SK-N-MC (cell line): ENCODE measurements around the gene PLOD2.

Experiments used
- DNase-seq: peaks from one replicate; pipeline ENCODE4 v3.0.0-alpha.2; 2011; ENCODE audit warnings: low read depth, low spot score
- H3K27ac ChIP-seq: fragments of 200-600 bp; sonication (generic); 2 replicates; pipeline ENCODE4 v1.5.1; 2016; ENCODE audit warnings: mixed run types
- H3K36me3 ChIP-seq: fragments of 200-600 bp; sonication (generic); 2 replicates; pipeline ENCODE4 v1.6.1; 2017; ENCODE audit warnings: antibody characterized with exemption, low read length, mixed read lengths; ENCODE audit not compliant: insufficient read depth
- H3K4me3 ChIP-seq: fragments of 200-600 bp; sonication (generic); 2 replicates; pipeline ENCODE4 v1.5.1; 2016
- H3K9ac ChIP-seq: fragments of 200-600 bp; sonication (generic); 2 replicates; pipeline ENCODE4 v1.8.0; 2017; ENCODE audit warnings: mixed run types, mixed read lengths; ENCODE audit not compliant: insufficient read length
- H3K9me3 ChIP-seq: fragments of 200-600 bp; sonication (generic); 2 replicates; pipeline ENCODE4 v1.6.1; 2017; ENCODE audit warnings: low read depth, mild to moderate bottlenecking, antibody characterized with exemption, low read length, moderate library complexity, mixed read lengths
- EZH2 ChIP-seq: fragments of 200-600 bp; sonication (generic); IDR thresholded peaks from one replicate; pipeline ENCODE4 v1.6.1; 2017; ENCODE audit warnings: antibody characterized with exemption
- FOXP2 ChIP-seq: optimal IDR thresholded peaks from 2 replicates; pipeline ENCODE3; 2011; ENCODE audit warnings: mild to moderate bottlenecking, moderate library complexity; ENCODE audit not compliant: insufficient read depth; ENCODE audit errors: extremely low read length, control extremely low read depth
- POLR2AphosphoS5 ChIP-seq: IDR thresholded peaks from 2 replicates; pipeline ENCODE4 v1.6.1; 2012; ENCODE audit warnings: mild to moderate bottlenecking, low read depth, low read length, borderline replicate concordance

The PLOD2 gene

DNA sequence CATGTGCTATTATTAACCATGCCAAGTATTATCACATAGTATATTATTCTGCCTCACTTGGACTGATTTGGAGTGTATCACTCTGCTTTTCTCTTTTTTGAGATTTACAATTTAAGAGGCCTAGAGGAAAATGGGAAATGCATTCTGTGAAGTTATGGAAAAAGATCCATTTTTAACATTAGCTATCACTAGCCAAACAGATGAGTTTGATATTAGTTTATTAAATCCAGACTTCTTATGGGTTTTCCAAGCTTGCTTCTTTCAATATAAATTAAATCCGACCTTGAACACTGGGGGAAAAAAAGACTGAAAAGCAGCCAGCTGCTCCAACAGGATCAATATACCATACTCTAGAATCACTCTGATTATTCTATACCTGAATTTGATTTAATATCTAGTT, 30.1 kb upstream of the PLOD2 start:
- Histone ChIP-seq H3K9ac (no peak overlapping the region), H3K27ac (no peak overlapping the region), H3K9me3 (no peaks in the 10 kb centered on the region), H3K36me3 (no peaks in the 10 kb centered on the region), H3K4me3 (no peak overlapping the region)
- DNase-seq, result no peak
- TF ChIP-seq FOXP2, result no peak
- TF ChIP-seq POLR2AphosphoS5, result no peak
- no peak for TF ChIP-seq EZH2

DNA sequence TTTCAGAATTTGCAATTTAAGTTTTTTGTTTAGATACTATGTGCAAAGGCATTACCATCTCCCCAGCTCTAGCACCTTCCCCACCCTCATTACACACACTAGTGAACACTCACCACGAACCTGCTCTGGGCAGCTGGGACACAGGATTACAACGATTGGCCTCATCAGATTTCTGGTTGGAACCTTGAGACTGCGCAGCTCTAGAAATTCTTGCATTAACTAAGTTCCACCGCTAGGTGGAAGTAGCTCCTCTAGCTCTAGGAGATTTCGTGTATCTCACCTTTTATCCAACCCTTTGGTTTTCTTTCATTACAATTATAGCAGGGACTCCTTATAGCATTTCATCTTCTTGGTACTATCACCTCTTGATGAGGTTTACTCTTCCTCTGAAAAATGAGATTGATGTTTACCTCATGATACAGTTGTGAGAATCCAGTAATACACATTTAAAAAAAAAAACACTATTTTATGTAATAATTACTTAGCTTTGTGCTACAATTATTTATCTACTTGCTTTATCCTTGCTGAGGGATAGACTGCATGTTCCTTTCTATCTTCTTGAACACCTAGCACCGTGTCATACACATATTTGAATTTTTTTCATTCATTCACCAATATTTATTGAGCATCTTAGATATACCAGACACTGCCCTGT, 28.7 kb upstream of the PLOD2 start:
- no peak overlapping the region for H3K9ac ChIP-seq
- TF ChIP-seq EZH2, result no peak
- no peak for TF ChIP-seq POLR2AphosphoS5
- H3K4me3 ChIP-seq, result peak overlapping the region; percentile 37
- H3K9me3 ChIP-seq, result no peaks in the 10 kb centered on the region
- H3K27ac ChIP-seq, result no peak overlapping the region
- DNase-seq, result peak; percentile 42
- no peaks in the 10 kb centered on the region for H3K36me3 ChIP-seq

DNA sequence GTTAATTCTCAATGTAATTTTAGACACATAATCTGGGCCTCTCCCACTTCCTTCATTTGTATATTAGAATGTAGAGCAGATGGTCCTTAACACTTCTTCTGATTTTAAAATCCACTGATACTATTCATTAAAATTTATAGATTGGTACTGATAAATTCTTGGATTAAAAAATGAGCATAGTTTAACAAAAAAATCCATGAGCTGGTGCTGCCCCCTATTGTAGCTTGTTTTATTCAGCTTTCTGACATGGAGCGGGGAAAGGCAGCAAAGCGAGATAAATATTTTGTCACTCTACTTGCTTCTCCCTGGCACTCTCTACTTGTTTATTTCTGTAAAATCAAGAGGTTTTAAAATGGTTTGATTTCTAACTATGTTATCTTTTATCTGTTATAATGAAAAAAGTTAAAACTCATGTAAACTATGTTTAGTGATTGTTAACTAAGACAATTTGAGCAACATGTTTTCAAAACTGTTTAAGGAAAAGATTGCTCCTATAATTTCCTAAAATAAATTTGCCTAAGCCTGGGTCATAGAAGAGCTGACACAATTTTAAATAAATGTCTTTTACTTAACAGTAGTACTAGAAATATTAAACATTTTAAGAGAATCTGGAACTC, 26.5 kb upstream of the PLOD2 start:
- no peak overlapping the region for H3K4me3 ChIP-seq
- TF ChIP-seq FOXP2, result no peak
- no peak for TF ChIP-seq POLR2AphosphoS5
- TF ChIP-seq EZH2, result no peak
- H3K9me3 ChIP-seq, result no peaks in the 10 kb centered on the region
- no peak overlapping the region for H3K9ac ChIP-seq
- DNase-seq, result no peak
- no peaks in the 10 kb centered on the region for H3K36me3 ChIP-seq
- H3K27ac ChIP-seq, result no peak overlapping the region

DNA sequence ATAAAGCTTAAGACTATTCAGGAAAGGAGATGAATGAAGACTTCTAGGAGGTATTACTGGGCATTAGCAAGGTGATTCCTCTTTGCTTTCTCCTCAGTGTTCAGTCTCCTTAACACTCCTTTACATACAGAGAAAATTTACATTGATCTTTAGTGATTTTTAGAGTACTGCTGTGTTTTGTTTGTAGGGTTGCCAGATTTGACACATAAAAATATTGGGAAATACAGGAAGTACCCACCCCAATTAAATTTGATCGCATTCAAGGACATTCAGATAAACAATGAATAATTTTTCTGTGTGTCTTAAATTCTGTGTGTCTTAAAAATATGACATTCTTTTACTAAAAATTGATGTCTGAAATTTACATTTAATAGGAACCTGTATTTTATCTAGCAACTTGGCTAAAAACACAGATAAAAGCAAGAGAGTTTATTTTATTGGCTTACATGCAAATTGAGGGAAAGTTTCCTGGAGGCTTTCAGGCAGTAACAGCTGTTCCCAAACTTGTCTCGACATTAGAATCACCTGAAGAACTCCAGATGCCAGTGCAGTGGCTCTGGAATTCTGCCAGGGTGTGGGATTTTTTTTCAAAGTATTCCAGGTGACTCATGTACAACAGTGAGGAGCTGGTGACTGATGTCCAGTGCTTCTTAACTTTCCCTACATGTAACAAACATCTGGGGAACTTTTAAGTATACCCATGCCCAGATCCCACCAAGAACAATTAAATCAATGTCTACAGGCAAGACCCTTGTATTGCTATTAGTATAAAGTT, 23.4 kb upstream of the PLOD2 start:
- Histone ChIP-seq H3K27ac (no peak overlapping the region), H3K36me3 (no peaks in the 10 kb centered on the region), H3K9me3 (no peaks in the 10 kb centered on the region), H3K9ac (no peak overlapping the region), H3K4me3 (no peak overlapping the region)
- no peak for TF ChIP-seq EZH2
- no peak for TF ChIP-seq FOXP2
- no peak for TF ChIP-seq POLR2AphosphoS5
- DNase-seq, result no peak

DNA sequence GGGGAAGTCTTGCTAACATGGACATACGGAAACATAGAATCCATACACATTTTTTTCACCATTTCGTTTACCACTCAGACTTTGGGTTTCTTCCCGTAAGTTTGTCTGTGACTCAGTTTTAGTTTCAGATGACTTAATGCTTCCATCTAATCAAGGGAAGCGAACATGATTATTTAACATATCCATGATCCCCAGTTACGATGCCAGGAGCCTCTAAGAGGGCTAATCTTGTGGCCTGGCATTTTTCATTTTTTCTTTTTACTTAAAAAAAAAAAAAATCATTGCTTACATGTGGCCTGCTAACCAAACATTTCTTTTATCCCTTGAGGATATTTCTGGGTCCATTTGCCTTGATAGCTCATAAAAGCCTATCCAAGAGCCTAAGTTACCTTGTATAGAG, 20.2 kb upstream of the PLOD2 start:
- no peak overlapping the region for H3K4me3 ChIP-seq
- no peaks in the 10 kb centered on the region for H3K9me3 ChIP-seq
- H3K27ac ChIP-seq, result no peak overlapping the region
- DNase-seq, result no peak
- TF ChIP-seq EZH2 (no peak), POLR2AphosphoS5 (no peak), FOXP2 (no peak)
- H3K36me3 ChIP-seq, result no peaks in the 10 kb centered on the region
- H3K9ac ChIP-seq, result no peak overlapping the region

DNA sequence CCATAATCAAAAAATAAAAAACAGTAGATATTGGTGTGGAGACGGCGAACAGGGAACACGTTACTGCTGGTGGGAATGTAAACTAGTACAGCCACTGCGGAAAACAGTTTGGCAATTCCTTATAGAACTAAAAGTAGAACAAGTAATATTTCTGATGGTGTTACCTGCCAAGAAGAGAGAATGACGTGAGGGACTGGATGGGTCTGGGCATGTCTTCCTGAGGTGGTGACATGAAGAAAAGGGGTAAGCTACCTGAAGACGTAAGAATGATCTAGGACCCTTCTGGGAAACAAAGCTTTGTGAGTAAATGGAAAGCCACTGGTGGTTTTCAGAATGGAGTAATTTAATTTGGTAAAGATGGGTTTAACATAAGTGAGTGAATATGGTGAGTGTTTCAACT, 19.4 kb upstream of the PLOD2 start:
- DNase-seq, result no peak
- Histone ChIP-seq H3K9ac (no peak overlapping the region), H3K27ac (no peak overlapping the region), H3K4me3 (no peak overlapping the region), H3K9me3 (no peaks in the 10 kb centered on the region), H3K36me3 (no peaks in the 10 kb centered on the region)
- no peak for TF ChIP-seq FOXP2
- no peak for TF ChIP-seq EZH2
- TF ChIP-seq POLR2AphosphoS5, result no peak

DNA sequence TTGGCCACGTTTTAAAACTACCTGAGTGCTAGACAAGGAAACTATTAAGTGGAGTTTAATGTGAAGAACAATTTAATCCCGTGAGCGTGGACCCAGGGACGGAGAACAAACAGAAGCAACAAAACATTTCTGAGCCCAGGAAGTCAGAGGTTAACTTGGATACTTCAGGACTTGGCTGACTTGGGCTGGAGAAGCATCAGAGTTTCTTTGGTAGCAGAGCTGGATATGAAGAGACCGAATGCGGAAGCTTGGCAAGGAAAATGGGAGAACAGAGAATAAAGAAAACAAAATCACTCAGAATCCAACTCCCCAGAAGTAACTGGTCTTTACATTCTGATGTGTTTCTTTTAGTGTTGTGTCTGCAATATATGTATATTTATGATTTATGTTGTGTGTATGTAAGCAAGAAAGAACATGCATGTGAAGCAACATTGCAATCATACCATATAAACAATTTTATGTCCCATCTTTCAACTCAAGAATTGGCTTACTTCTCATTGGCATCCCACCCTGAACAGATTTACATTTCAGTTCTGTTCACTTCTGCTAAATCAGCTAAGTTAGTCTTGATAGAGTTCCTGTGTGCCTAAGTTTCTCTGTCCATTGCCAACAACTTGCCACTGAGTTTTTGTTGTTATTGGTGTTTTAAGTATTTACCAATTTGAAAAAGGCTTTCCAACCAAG, 17.2 kb upstream of the PLOD2 start:
- no peak for DNase-seq
- Histone ChIP-seq H3K9ac (no peak overlapping the region), H3K36me3 (no peaks in the 10 kb centered on the region), H3K4me3 (no peak overlapping the region), H3K9me3 (no peaks in the 10 kb centered on the region), H3K27ac (no peak overlapping the region)
- TF ChIP-seq EZH2, result no peak
- no peak for TF ChIP-seq POLR2AphosphoS5
- TF ChIP-seq FOXP2, result no peak

DNA sequence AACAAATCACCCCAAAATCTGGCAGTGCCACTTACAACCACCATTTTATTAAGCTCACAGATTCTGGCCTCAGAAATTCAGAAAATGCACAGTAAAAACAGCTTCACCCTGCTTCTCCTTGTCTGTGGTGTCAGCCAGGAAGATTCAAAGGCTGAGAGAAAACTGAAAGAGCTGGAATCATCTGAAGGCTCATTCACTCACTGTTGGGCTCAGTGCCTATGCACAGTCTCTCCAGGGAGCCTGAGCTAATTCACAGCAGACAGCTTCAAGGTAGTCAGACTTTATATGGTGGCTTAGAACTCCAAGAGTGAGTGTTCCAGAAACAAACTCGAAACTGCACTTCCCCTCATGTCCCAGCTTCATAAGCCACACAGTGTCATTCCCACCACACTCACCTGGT, 16.5 kb upstream of the PLOD2 start:
- Histone ChIP-seq H3K27ac (no peak overlapping the region), H3K9ac (no peak overlapping the region), H3K9me3 (no peaks in the 10 kb centered on the region), H3K36me3 (no peaks in the 10 kb centered on the region), H3K4me3 (no peak overlapping the region)
- DNase-seq, result no peak
- no peak for TF ChIP-seq POLR2AphosphoS5
- no peak for TF ChIP-seq EZH2
- TF ChIP-seq FOXP2, result no peak
